ENCODE data around the gene KCNMA1.

- no peak for TF ChIP-seq MXI1 (conservative IDR thresholded peaks at IDR 0.05; ENCODE audit: poor library complexity, severe bottlenecking)
- TF ChIP-seq, protein P1, sequence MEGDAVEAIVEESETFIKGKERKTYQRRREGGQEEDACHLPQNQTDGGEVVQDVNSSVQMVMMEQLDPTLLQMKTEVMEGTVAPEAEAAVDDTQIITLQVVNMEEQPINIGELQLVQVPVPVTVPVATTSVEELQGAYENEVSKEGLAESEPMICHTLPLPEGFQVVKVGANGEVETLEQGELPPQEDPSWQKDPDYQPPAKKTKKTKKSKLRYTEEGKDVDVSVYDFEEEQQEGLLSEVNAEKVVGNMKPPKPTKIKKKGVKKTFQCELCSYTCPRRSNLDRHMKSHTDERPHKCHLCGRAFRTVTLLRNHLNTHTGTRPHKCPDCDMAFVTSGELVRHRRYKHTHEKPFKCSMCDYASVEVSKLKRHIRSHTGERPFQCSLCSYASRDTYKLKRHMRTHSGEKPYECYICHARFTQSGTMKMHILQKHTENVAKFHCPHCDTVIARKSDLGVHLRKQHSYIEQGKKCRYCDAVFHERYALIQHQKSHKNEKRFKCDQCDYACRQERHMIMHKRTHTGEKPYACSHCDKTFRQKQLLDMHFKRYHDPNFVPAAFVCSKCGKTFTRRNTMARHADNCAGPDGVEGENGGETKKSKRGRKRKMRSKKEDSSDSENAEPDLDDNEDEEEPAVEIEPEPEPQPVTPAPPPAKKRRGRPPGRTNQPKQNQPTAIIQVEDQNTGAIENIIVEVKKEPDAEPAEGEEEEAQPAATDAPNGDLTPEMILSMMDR (IDR thresholded peaks at IDR 0.05; ENCODE audit: poor library complexity, severe bottlenecking) = no peak
- TF ChIP-seq, protein P2, sequence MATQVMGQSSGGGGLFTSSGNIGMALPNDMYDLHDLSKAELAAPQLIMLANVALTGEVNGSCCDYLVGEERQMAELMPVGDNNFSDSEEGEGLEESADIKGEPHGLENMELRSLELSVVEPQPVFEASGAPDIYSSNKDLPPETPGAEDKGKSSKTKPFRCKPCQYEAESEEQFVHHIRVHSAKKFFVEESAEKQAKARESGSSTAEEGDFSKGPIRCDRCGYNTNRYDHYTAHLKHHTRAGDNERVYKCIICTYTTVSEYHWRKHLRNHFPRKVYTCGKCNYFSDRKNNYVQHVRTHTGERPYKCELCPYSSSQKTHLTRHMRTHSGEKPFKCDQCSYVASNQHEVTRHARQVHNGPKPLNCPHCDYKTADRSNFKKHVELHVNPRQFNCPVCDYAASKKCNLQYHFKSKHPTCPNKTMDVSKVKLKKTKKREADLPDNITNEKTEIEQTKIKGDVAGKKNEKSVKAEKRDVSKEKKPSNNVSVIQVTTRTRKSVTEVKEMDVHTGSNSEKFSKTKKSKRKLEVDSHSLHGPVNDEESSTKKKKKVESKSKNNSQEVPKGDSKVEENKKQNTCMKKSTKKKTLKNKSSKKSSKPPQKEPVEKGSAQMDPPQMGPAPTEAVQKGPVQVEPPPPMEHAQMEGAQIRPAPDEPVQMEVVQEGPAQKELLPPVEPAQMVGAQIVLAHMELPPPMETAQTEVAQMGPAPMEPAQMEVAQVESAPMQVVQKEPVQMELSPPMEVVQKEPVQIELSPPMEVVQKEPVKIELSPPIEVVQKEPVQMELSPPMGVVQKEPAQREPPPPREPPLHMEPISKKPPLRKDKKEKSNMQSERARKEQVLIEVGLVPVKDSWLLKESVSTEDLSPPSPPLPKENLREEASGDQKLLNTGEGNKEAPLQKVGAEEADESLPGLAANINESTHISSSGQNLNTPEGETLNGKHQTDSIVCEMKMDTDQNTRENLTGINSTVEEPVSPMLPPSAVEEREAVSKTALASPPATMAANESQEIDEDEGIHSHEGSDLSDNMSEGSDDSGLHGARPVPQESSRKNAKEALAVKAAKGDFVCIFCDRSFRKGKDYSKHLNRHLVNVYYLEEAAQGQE (IDR thresholded peaks at IDR 0.05; ENCODE audit: borderline replicate concordance) = no peak
- TF ChIP-seq POLR2AphosphoS5 (IDR thresholded peaks at IDR 0.05) = no peak
- no peak for TF ChIP-seq TAF1 (IDR thresholded peaks at IDR 0.05; ENCODE audit: low read depth)
Measured at GRCh38 chr10:77661674-77662073, 24.1 kb upstream of the KCNMA1 start.

Measured in neural cell (in vitro differentiated cells).